ENCODE measurements around the gene KCNQ1. TPM values are rescaled to one million over a fixed set of nuclear protein-coding genes. Genes with fewer than 3 reads are reported as not detected.
A peak's percentile ranks its signal among the peaks of the same experiment; 100 is the strongest.

KCNQ1 gene
- total RNA-seq, 4 donors from 2014 or later = 0.81 to 2.2 (median 1.6) TPM

GRCh38 chr11:2675540-2675939, 230.7 kb downstream of the KCNQ1 start:
- H3K4me3 ChIP-seq (ENCODE audit: low read depth, poor library complexity, severe bottlenecking) = no peak overlapping the region
- 70 to 77% methylated on average over 7 of the region's 7 CpGs for WGBS, 2 donors
- intact Hi-C loops (cut with DNase I; ENCODE audit: low total_unique reads) = loop anchor here (10.0 kb wide), 1 partner anchor 121 kb away; no protein-coding TSS in a partner anchor
- no peak for TF ChIP-seq POLR2A (IDR thresholded peaks at IDR 0.05)
- no peak for TF ChIP-seq CTCF (IDR thresholded peaks at IDR 0.05)
- DNase-seq (ENCODE audit: low spot score in 2 of 2) = peak in 1 of 2 donors; percentile 72

GRCh38 chr11:2677127-2677526, 232.3 kb downstream of the KCNQ1 start:
- DNase-seq (ENCODE audit: low spot score in 2 of 2) = no peak
- intact Hi-C loops (cut with DNase I; ENCODE audit: low total_unique reads) = loop anchor here (10.0 kb wide), 1 partner anchor 122 kb away; no protein-coding TSS in a partner anchor
- no peak for TF ChIP-seq POLR2A (IDR thresholded peaks at IDR 0.05)
- TF ChIP-seq CTCF (IDR thresholded peaks at IDR 0.05) = no peak
- no peak overlapping the region for H3K4me3 ChIP-seq (ENCODE audit: low read depth, poor library complexity, severe bottlenecking)
- 33 to 74% methylated on average over 1 of the region's 1 CpG for WGBS, 2 donors

- no peak for TF ChIP-seq CTCF (IDR thresholded peaks at IDR 0.05)
- no peak for TF ChIP-seq POLR2A (IDR thresholded peaks at IDR 0.05)
- intact Hi-C loops (cut with DNase I; ENCODE audit: low total_unique reads) = loop anchor here (10.0 kb wide), 1 partner anchor 124 kb away; no protein-coding TSS in a partner anchor
- no peak for DNase-seq (ENCODE audit: low spot score in 2 of 2)
- no peak overlapping the region for H3K4me3 ChIP-seq (ENCODE audit: low read depth, poor library complexity, severe bottlenecking)
- WGBS, 2 donors = 67 to 80% methylated on average over 1 of the region's 1 CpG
Measured at GRCh38 chr11:2678396-2678795, 233.6 kb downstream of the KCNQ1 start.

GRCh38 chr11:2679011-2679676, 234.3 kb downstream of the KCNQ1 start:
- peak in 1 of 2 donors; percentile 29 for DNase-seq (ENCODE audit: low spot score in 2 of 2)
- TF ChIP-seq CTCF (IDR thresholded peaks at IDR 0.05) (no peak), POLR2A (IDR thresholded peaks at IDR 0.05) (no peak)
- WGBS, 2 donors = 93 to 99% methylated on average over 2 of the region's 2 CpGs
- H3K4me3 ChIP-seq (ENCODE audit: low read depth, poor library complexity, severe bottlenecking) = no peak overlapping the region
- intact Hi-C loops (cut with DNase I; ENCODE audit: low total_unique reads) = loop anchor here (10.0 kb wide), 1 partner anchor 124 kb away; no protein-coding TSS in a partner anchor

GRCh38 chr11:2681408-2682145, 236.8 kb downstream of the KCNQ1 start:
- no peak overlapping the region for H3K4me3 ChIP-seq (ENCODE audit: low read depth, poor library complexity, severe bottlenecking)
- TF ChIP-seq POLR2A (IDR thresholded peaks at IDR 0.05) = no peak
- TF ChIP-seq CTCF (IDR thresholded peaks at IDR 0.05) = no peak
- intact Hi-C loops (cut with DNase I; ENCODE audit: low total_unique reads) = no loop called here
- DNase-seq (ENCODE audit: low spot score in 2 of 2) = peak in 1 of 2 donors; percentile 39
- WGBS, 2 donors = 82 to 88% methylated on average over 5 of the region's 5 CpGs

All from lower leg skin (tissue), 4 donors.